DMS53 treated with DMSO at 0.1 percent for 48 hours (cell line): ENCODE measurements around the gene ST6GAL1.
"Not testable (repeated sequence)": the region's sequence is repeated elsewhere in the genome, so short reads cannot be mapped to it uniquely, and the experiment has no call there.

ENCODE experiments used
- DNase-seq: peaks from one replicate; lab custom pipeline; 2025; ENCODE audit not compliant: unreplicated experiment; lab: John Stamatoyannopoulos, UW

The ST6GAL1 gene

GRCh38 chr3:187017511-187018230 lies 87.3 kb downstream of the ST6GAL1 start:
- DNase-seq = no peak

DNA sequence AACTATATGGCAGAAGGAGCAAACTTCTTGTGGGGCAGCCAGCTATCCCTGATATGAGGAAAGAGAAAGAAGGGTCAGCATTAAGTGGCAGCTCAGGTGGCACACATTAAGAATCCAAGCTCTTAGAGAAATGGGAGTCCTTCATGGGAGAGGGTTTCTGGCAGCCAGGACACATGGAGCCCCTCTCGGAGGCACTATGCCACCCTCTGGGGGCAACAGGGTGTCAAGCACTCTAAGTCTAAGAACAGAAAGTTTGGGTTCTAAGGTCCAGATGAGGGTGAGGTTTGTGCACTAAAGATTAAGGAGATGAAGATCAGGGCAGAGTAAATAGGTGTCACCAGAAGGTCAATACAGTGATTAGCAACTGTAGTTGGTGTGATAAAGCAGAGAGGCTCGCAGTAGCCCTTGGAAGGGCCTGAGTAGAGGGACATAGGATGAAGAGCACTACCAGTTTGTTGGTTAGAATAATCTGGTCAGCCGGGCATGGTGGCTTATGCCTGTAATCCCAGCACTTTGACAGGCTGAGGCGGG lies 89.3 kb downstream of the ST6GAL1 start:
- DNase-seq = no peak

DNA sequence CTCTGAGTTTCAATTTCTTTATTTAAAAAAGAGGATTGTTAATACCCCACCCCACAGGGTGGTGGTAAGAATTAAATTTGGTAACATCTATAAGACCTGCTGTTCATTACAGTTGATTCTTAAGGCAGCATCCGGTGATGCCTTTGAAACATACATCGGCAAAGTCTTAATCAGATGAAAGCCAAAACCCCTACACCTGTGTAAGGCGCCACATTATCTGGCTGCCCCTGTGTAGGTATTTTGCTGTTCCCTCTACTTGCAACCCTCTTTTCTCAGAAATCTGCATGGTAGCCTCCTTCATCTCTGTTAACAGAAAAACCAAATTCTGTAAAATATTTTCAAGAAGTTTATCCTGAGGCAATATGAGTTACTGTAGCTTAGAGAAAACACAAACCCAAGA lies 90.0 kb downstream of the ST6GAL1 start:
- DNase-seq = no peak

GRCh38 chr3:187021748-187022402 lies 91.5 kb downstream of the ST6GAL1 start:
- no peak for DNase-seq

DNA sequence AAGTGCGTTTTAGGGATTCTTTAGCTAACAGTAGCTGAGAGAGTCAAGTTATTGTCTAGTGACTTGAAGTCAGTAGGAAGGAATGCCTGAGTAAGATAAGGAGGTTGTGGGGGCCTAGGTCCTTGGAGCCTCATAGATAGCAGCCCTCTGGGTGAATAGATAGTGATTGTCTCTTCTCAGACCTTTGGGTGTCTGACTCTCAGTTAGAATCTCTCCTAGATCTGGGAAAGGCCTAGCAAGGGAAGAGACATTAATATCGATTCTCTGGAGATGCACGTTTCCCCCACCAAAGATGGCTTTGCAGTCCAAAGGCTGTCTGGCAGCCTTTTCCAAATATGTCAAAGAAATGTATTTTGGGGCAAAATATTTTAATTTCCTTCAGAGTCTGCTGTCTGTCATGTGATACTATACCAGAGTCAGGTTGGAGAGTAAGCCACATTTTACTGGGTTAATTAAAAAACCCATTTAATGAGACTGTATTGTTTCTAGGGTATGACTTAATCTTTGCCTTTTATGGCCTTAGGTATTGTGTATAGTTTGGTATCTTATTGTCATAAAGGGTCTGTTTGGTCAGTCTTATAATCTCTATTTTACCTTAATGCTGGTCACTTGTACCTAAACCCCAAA lies 92.2 kb downstream of the ST6GAL1 start:
- DNase-seq = no peak

- not testable (repeated sequence) for DNase-seq
These were observed 93.0 kb downstream of the ST6GAL1 start for GRCh38 chr3:187023340-187023739.

- DNase-seq = no peak
These were observed 94.4 kb downstream of the ST6GAL1 start for GRCh38 chr3:187024536-187025226.

DNA sequence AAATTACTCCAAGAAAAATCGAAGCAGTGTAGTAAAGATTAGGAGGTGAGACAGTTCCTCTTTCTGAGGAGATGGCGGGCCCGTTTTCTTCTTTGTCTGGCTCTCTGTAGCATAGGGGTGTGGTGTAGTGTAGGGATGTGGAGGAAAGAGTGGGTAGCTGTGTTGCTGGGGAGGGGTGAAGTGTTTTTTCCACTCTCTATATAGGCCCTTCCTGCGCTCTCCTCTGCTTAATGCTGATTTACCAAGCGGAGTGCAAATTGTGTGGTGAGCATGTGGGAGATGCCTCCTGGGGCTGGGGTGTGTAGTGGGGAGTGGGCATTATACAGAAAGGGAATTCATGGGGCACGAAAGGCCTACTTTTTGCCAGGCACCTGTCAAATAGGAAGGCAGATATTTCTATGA lies 94.9 kb downstream of the ST6GAL1 start:
- DNase-seq = no peak

DNA sequence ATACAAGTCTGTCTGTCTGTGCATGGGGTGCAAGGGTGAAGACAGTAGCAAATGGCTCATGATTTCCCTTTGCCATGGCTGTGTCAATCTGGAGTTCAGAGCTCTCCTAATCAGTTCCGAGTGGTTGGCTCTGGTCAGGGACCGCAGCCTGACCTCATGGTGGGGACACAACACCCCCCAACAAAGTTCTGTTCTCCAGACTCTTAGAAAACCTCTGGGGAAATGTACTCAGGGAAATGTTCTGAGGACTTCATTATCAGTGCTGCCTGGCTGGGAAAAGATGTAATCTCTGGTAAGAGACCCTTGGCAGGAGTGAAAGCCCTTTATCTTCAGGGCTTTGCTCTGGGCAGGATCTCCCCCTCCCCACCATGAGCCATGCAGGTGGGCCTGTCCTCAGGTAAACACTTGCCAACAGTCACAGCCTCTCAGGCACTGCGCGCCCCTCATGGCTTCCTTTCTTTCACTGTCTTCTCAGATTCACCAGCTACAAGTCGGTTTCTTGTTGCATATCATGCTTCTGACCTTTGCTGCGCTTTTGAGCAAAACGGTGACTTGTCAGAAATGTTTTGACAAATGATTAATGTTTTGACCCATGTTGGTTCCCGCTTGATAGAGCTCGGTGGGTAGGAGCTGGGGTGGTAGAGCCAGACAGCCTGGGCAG lies 95.5 kb downstream of the ST6GAL1 start:
- no peak for DNase-seq

- no peak for DNase-seq
These were observed 96.0 kb downstream of the ST6GAL1 start for GRCh38 chr3:187026317-187026670.

DNA sequence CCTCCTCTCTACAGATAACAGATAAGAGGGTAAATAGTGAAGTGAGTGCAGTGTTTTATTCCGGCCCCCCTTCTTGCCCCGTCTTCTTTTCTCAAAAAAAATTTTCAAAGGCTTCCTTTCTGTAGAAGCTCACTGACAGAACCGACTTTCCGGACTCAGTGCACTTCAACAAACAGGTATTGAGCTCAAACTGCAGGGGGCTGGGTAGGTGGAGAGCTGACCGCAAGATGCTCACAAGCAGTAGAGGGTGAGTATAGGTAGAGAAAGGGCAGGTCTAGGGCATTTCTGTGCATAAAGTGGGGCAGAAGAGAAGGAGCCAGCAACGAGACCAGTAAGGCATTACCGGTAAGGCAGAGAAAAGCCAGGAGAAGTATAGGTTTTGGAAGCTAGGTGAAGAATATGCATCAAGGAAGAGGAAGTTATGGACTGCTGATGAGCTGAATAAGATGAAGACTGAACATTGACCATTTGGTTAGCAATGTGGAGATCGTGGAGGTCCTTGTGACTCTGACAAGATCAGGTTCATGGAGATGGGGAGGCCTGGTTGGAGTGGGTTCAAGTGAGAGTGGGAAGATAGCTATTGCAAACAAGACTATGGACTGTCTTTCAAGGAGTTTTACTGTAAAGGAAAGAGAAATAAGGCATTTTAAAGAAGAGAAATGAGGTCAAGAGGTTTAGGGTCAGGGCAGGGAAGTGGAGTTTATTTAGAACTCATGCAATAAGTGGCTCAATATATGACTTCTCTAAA lies 97.4 kb downstream of the ST6GAL1 start:
- DNase-seq = no peak

DNA sequence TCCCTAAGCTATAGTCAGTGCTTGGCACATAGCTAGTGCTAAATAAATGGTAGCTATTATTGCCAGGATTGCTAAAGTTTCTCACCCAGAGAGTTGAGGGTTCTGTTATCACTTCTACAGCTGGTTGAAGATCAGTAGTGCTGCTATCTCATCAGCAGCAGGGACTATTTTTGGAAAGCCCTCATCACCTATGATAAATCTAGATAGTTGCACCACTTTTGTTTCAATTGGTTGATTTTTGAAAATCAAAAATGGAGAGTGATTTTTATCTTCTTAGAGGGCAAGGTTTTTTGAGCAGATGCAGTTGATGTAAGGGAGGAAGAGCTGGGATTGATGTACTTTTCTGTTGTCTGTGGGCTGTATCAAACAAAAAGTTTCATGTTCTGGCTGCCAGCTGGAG lies 101.6 kb downstream of the ST6GAL1 start:
- DNase-seq = no peak

DNA sequence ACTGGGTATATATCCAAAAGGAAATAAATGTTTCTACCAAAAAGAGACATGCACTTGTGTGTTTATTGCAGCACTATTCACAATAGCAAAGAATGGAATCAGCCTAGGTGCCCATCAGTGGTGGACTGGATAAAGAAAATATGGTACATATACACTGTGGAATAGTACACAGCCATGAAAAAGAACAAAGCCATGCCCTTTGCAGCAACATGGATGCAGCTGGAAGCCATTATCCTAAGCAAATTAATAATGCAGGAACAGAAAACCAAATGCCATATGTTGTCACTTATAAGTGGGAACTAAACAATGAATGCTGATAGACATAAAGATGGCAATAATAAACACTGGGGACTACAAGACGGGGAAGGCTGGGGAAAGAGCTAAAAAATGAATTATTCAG lies 106.1 kb downstream of the ST6GAL1 start:
- DNase-seq = no peak

DNA sequence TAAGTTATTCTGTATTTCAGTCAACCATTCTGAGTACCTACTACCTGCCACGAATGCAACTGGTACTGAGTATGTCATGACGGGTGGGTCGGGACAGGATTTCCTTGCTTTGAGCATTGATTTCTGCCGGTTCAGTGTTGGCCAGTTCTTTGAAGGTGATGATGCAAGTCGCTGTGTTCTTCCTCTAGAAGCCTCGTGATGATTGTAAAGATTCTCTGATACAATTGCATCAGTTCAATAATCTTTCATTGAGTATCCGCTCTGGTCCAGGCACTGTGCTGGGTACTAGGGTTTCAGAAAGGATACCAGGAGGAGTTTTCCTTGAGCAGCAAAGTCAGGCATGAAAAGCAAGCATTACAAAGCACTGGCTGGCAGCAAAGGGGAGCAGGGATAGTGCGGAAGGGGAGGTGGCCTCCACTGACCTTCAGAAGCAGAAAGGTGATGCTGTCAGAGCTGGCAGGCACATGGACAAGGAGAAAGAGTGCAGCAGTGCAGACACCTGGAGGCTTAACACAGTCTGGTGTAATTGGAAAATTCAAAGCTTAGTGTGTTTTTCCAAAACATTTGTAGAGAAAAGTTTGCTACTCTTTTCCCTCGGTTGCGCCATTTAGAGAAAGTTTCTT lies 108.9 kb downstream of the ST6GAL1 start:
- DNase-seq = no peak

GRCh38 chr3:187039723-187040414 lies 109.5 kb downstream of the ST6GAL1 start:
- DNase-seq = no peak

GRCh38 chr3:187040516-187041361 lies 110.4 kb downstream of the ST6GAL1 start:
- DNase-seq = no peak

- no peak for DNase-seq
These were observed 111.3 kb downstream of the ST6GAL1 start for GRCh38 chr3:187041362-187042307.
